Body of pancreas (tissue), 4 donors: ENCODE data around the gene NQO2. TPM values are rescaled to one million over a fixed set of nuclear protein-coding genes. Genes with fewer than 3 reads are reported as not detected.
"Not testable (repeated sequence)": the region's sequence is repeated elsewhere in the genome, so short reads cannot be mapped to it uniquely, and the experiment has no call there.

ENCODE experiments used
- ATAC-seq: fragments of 150-250 bp; one replicate; pipeline ENCODE4 v1.9.1; 2016
- DNase-seq, 4 donors: peaks; one replicate each; pipeline ENCODE4 v3.0.0-alpha.2; 2019
- H3K27ac ChIP-seq, 4 donors: fragments of 200-600 bp; sonication (generic); 1 replicate in 3 of 4; 2 replicates in 1 of 4; pipeline versions ENCODE4 v1.5.1 to v1.6.1; 2016 to 2019; ENCODE audit warnings: mild to moderate bottlenecking in 1 of 4, mixed read lengths in 1 of 4, moderate library complexity in 1 of 4
- H3K27me3 ChIP-seq, 2 donors: fragments of 200-600 bp; sonication (generic); one replicate each; pipeline ENCODE4 v1.6.0; 2016; ENCODE audit warnings: mild to moderate bottlenecking in 1 of 2
- H3K36me3 ChIP-seq, 2 donors: fragments of 200-600 bp; sonication (generic); replicated peaks in 1 of 2; 2 replicates each; pipeline ENCODE4 v1.5.1; 2016; ENCODE audit warnings: low read depth in 2 of 2; ENCODE audit not compliant: insufficient read depth in 1 of 2
- H3K4me1 ChIP-seq: fragments of 200-600 bp; sonication (generic); one replicate; pipeline ENCODE4 v1.6.0; 2016
- H3K4me3 ChIP-seq, 2 donors: fragments of 200-600 bp; sonication (generic); 1 replicate in 1 of 2; 2 replicates in 1 of 2; pipeline ENCODE4 v1.5.1; 2016 to 2019
- H3K9me3 ChIP-seq, 3 donors: fragments of 200-600 bp; sonication (generic); 1 replicate in 2 of 3; 2 replicates in 1 of 3; pipeline ENCODE4 v1.5.1; 2016
- CTCF ChIP-seq, 7 experiments: fragments of 450-650 bp in 4 of 7; fragments of 200-600 bp in 3 of 7; sonication (generic) in 3 of 7; IDR thresholded peaks; one replicate each; pipeline ENCODE4 v1.5.1; 2016 to 2019; ENCODE audit warnings: antibody characterized with exemption in 7 of 7
- POLR2A ChIP-seq, 3 donors: fragments of 450-650 bp; IDR thresholded peaks; one replicate each; pipeline ENCODE4 v1.6.1; 2016; ENCODE audit warnings: antibody characterized with exemption in 3 of 3, mild to moderate bottlenecking in 2 of 3
- WGBS, 2 donors: methylation state at CpG; one replicate each; pipeline ENCODE4 v1.1.5; 2017; 5-methylcytosine and 5-hydroxymethylcytosine counted together
- intact Hi-C: fragments of 100-400 bp; cut with DNase I; formaldehyde crosslinking; loops from one replicate; pipeline ENCODE4 v1.15.1; 2023
- total RNA-seq, 2 donors: library from RNA; depleted of rRNA; stranded (reverse); fragments of >200 nt; gene quantifications; one replicate each; pipeline ENCODE4 v1.1.0, GENCODE V29; 2016

Gene NQO2
- total RNA-seq, 2 donors from 2014 or later, result 7.3 to 17.1 TPM

GRCh38 chr6:3026791-3027626, 27.3 kb downstream of the NQO2 start:
- Histone ChIP-seq H3K27me3 (no peaks in the 10 kb centered on the region), H3K36me3 (no peaks in the 10 kb centered on the region), H3K27ac (peak overlapping the region in 1 of 4 donors; percentile 18), H3K4me1 (no peaks in the 10 kb centered on the region), H3K9me3 (no peaks in the 10 kb centered on the region), H3K4me3 (no peak overlapping the region)
- intact Hi-C loops, result no loop called here
- ATAC-seq, result no peak
- no peak for TF ChIP-seq CTCF (IDR thresholded peaks at IDR 0.05)
- no peak for TF ChIP-seq POLR2A (IDR thresholded peaks at IDR 0.05)
- peak in 1 of 4 donors; percentile 46 for DNase-seq
- 88 to 94% methylated on average over 9 to 20 of the region's 20 CpGs for WGBS, 2 donors

GRCh38 chr6:3028156-3028555, 28.5 kb downstream of the NQO2 start:
- H3K36me3 ChIP-seq, H3K27me3 ChIP-seq, H3K4me1 ChIP-seq, intact Hi-C loops, ATAC-seq, H3K9me3 ChIP-seq, DNase-seq, H3K4me3 ChIP-seq, H3K27ac ChIP-seq: not testable (repeated sequence)
- 67 to 71% methylated on average over 4 to 5 of the region's 5 CpGs for WGBS, 2 donors

GRCh38 chr6:3031857-3032640, 32.4 kb downstream of the NQO2 start:
- H3K9me3 ChIP-seq, result no peaks in the 10 kb centered on the region
- no peaks in the 10 kb centered on the region for H3K36me3 ChIP-seq
- no peak overlapping the region for H3K4me3 ChIP-seq
- WGBS, 2 donors, result 39 to 48% methylated on average over 14 to 15 of the region's 15 CpGs
- DNase-seq (peak in 1 of 4 donors; percentile 48), ATAC-seq (peak; percentile 40)
- no peak for TF ChIP-seq POLR2A (IDR thresholded peaks at IDR 0.05)
- peak in 1 of 7 experiments; percentile 16 for TF ChIP-seq CTCF (IDR thresholded peaks at IDR 0.05)
- no peaks in the 10 kb centered on the region for H3K27me3 ChIP-seq
- H3K4me1 ChIP-seq, result no peaks in the 10 kb centered on the region
- intact Hi-C loops, result no loop called here
- H3K27ac ChIP-seq, result no peak overlapping the region

- H3K27me3 ChIP-seq, result no peaks in the 10 kb centered on the region
- H3K27ac ChIP-seq, result no peak overlapping the region
- no peaks in the 10 kb centered on the region for H3K36me3 ChIP-seq
- intact Hi-C loops, result no loop called here
- no peak for TF ChIP-seq POLR2A (IDR thresholded peaks at IDR 0.05)
- no peak for TF ChIP-seq CTCF (IDR thresholded peaks at IDR 0.05)
- DNase-seq (no peak), ATAC-seq (no peak)
- 86 to 88% methylated on average over 3 of the region's 3 CpGs for WGBS, 2 donors
- H3K4me3 ChIP-seq, result no peak overlapping the region
- no peaks in the 10 kb centered on the region for H3K9me3 ChIP-seq
- no peaks in the 10 kb centered on the region for H3K4me1 ChIP-seq
These were observed 33.3 kb downstream of the NQO2 start for GRCh38 chr6:3032986-3033385.

- H3K27ac ChIP-seq, result no peak overlapping the region
- intact Hi-C loops, result no loop called here
- no peak for ATAC-seq
These were observed 34.0 kb downstream of the NQO2 start for GRCh38 chr6:3033652-3034051.

More at GRCh38 chr6:3033652-3034051, 34.0 kb downstream of the NQO2 start:
- Histone ChIP-seq H3K9me3 (no peaks in the 10 kb centered on the region), H3K36me3 (no peaks in the 10 kb centered on the region), H3K27me3 (no peaks in the 10 kb centered on the region), H3K4me1 (no peaks in the 10 kb centered on the region), H3K4me3 (no peak overlapping the region)
- WGBS, 2 donors, result 92 to 94% methylated on average over 5 of the region's 5 CpGs
- DNase-seq, result no peak
- TF ChIP-seq CTCF (IDR thresholded peaks at IDR 0.05), result no peak
- no peak for TF ChIP-seq POLR2A (IDR thresholded peaks at IDR 0.05)
